ENCODE data around the gene ICA1L.
"Not testable (repeated sequence)": the region's sequence is repeated elsewhere in the genome, so short reads cannot be mapped to it uniquely, and the experiment has no call there.

ICA1L gene

DNA sequence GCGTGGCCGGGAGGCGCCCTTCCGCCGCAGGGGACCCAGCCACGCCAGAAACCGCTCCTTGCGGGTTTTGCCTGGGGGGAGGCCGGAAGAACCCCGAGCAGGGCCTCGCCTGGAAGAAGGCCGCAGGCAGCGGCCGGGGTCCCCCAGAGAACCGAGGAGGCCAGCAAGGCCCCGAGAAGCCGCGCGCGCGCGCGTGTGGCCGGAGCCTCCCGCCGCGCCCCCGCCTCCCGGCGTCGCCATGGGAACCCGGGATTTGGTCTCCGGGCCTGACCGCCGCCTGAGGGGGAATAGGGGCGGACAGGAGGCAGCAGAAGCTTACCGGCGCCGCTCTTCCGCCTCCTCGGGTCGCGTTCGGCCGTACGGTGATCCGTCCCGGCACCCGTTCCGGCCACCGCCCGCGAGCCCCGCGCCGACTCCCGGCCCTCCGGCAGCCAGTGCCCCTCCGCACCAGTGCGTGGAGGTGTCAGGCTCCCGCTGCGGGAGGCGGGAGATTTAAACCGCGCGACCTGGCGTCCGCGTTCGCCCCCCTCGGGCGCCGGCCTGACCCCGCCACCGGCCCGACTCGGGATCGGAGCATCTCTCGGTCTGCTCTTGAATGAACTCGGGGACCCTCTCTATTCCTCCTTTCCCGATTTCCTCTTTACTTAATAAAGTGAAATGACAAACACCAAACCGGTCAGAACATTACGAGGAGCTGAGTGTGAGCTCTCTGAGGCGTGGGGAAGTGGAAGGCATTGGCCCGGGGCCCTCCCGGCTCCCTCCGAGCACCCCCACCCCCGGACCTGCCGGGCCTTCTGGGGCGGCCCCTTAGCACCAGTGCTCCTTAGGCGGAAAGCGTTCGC, at the start of gene ICA1L:
ICA1L (minus strand) TSS at position 467 of the 842 bp plus-strand sequence. CDS start 42,757 bp downstream, outside the sequence.
- H3K4me1 Mint-ChIP-seq (ENCODE audit: low read depth) = peaks cover 13% of the 10 kb centered on the region
- no peaks in the 10 kb centered on the region for H3K36me3 Mint-ChIP-seq (ENCODE audit: low read depth)
- H3K4me3 Mint-ChIP-seq = peak within 1 kb of the TSS; percentile 96
- H3K27me3 Mint-ChIP-seq (ENCODE audit: low read depth) = no peaks in the 10 kb centered on the region
- DNase-seq (ENCODE audit: low spot score) = peak; percentile 64
- H3K27ac Mint-ChIP-seq = peak within 1 kb of the TSS; percentile 84
- H3K9me3 Mint-ChIP-seq = no peaks in the 10 kb centered on the region

GRCh38 chr2:202918860-202919259, 47.3 kb upstream of the ICA1L start:
- H3K36me3 Mint-ChIP-seq (ENCODE audit: low read depth) = peaks cover 6% of the 10 kb centered on the region
- DNase-seq (ENCODE audit: low spot score) = no peak
- H3K4me1 Mint-ChIP-seq (ENCODE audit: low read depth) = peaks cover 5% of the 10 kb centered on the region
- no peak overlapping the region for H3K4me3 Mint-ChIP-seq
- peaks cover 5% of the 10 kb centered on the region for H3K9me3 Mint-ChIP-seq
- no peaks in the 10 kb centered on the region for H3K27me3 Mint-ChIP-seq (ENCODE audit: low read depth)
- H3K27ac Mint-ChIP-seq = no peak overlapping the region

GRCh38 chr2:202912342-202913201, 41.0 kb upstream of the ICA1L start:
- DNase-seq (ENCODE audit: low spot score) = peak; percentile 40

DNA sequence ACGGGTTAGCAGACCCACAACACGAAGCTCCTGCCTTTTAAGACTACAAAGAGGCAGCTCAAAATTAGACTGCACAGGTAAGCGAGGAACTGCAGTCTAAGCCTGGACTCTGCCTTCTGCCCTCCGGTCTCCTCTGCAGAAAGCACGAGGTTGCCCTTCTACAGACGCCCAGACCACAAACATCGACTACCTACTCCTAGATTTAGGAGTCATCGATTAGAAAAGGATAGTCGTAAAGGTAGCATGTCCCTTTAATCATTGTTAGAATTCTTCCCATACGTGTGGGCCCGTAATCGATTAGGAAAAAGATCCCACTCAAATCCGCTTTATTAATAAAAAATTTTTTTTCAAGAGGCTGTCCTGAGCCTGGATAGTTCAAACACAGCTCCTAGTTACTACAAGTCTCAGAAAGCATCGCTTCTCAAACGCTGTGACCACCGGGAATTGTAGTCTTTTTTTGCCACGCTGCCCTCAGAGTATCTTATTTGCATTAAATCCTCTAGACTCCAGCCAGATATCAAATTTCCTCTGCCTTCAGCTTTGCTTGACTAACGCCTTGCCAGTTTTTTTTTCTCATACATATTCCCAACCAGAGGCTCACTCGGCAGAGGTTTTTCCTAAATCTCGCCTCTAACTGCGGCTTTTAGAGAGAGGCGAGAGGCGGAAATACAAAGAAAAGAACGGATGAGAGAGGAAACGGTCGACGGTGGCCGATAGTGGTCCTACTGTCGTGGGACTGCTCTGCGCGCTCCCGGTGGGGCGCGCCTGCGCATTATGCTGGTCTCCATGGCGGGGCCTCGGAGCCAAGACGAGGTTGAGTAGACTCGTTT, 40.2 kb upstream of the ICA1L start, which contains the start of the genes CARF and WDR12:
CARF (plus strand) TSS at position 764 of the 830 bp plus-strand sequence. CDS start 29,628 bp downstream, outside the sequence.
WDR12 (minus strand) TSS at position 162 of the 830 bp plus-strand sequence. CDS start 197 bp downstream, outside the sequence.
- Mint-ChIP-seq H3K9me3 (no peaks in the 10 kb centered on the region), H3K4me1 (ENCODE audit: low read depth) (peaks cover 29% of the 10 kb centered on the region), H3K4me3 (peak within 1 kb of the TSS; percentile 96), H3K27ac (peak within 1 kb of the TSS; percentile 96), H3K27me3 (ENCODE audit: low read depth) (no peaks in the 10 kb centered on the region), H3K36me3 (ENCODE audit: low read depth) (peaks cover 4% of the 10 kb centered on the region)
- DNase-seq (ENCODE audit: low spot score) = peak; percentile 90

More at GRCh38 chr2:202912342-202913201, 41.0 kb upstream of the ICA1L start:
- H3K9me3 Mint-ChIP-seq; H3K27me3 Mint-ChIP-seq (ENCODE audit: low read depth); H3K36me3 Mint-ChIP-seq (ENCODE audit: low read depth): not testable (repeated sequence)
- Mint-ChIP-seq H3K4me1 (ENCODE audit: low read depth) (peaks cover 29% of the 10 kb centered on the region), H3K4me3 (peak overlapping the region; percentile 96), H3K27ac (peak overlapping the region; percentile 96)

DNA sequence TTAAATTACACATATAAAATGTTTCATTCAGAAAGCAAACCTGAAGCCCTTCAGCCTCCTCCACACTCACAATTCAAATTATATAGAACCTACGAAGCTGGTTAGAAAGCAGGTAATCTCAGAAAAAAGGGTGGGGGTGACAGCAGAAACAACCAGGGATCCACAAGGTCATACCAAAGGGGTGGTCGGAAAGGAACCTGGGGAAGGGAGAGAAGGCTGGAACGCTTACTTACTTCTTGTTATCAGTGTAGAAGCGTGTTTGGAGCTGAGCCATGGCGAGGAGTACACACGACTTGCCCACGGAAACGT, 39.6 kb upstream of the ICA1L start:
- H3K4me1 Mint-ChIP-seq (ENCODE audit: low read depth) = peaks cover 29% of the 10 kb centered on the region
- no peaks in the 10 kb centered on the region for H3K27me3 Mint-ChIP-seq (ENCODE audit: low read depth)
- no peaks in the 10 kb centered on the region for H3K9me3 Mint-ChIP-seq
- peak overlapping the region; percentile 96 for H3K4me3 Mint-ChIP-seq
- H3K36me3 Mint-ChIP-seq (ENCODE audit: low read depth) = peaks cover 5% of the 10 kb centered on the region
- DNase-seq (ENCODE audit: low spot score) = no peak
- H3K27ac Mint-ChIP-seq = peak overlapping the region; percentile 96

DNA sequence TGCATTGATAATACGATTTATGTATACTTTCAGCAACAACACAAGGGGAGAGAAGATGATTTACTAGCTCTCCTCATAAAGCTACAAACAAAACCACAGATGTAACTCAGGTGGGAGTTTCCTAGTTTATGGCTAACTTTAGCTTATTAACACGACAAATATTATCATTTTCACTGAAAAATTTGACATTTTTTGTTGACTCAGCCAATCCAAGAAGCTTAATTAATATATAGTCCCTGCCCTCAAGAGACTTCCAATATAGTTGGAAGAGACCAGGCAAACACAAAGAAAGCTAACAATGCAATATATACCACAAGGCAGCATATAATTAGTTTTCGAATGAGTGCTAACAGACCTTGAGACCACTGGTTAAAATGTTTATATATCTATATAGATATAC, 39.1 kb upstream of the ICA1L start:
- Mint-ChIP-seq H3K4me1 (ENCODE audit: low read depth) (peaks cover 29% of the 10 kb centered on the region), H3K9me3 (peaks cover under 1% of the 10 kb centered on the region), H3K4me3 (peak overlapping the region; percentile 96), H3K36me3 (ENCODE audit: low read depth) (peaks cover 8% of the 10 kb centered on the region), H3K27me3 (ENCODE audit: low read depth) (no peaks in the 10 kb centered on the region), H3K27ac (peak overlapping the region; percentile 49)
- no peak for DNase-seq (ENCODE audit: low spot score)

DNA sequence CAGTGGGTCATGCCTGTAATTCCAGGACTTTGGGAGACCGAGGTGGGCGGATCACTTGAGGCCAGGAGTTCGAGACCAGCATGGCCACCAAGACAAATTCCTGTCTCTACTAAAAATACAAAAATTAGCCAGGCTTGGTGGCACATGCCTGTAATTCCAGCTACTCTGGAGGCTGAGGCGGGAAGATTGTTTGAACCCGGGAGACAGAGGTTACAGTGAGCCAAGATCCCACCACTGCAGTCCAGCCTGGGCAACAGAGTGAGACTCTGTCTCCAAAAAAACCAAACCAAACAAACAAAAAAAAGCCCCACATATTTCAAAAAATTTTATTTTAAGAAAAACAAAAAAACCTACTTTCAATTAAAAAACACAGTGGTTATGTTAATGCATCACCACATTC, 38.7 kb upstream of the ICA1L start:
- H3K27ac Mint-ChIP-seq; H3K27me3 Mint-ChIP-seq (ENCODE audit: low read depth); H3K9me3 Mint-ChIP-seq; DNase-seq (ENCODE audit: low spot score): not testable (repeated sequence)
- Mint-ChIP-seq H3K4me3 (peak overlapping the region; percentile 96), H3K4me1 (ENCODE audit: low read depth) (peaks cover 29% of the 10 kb centered on the region), H3K36me3 (ENCODE audit: low read depth) (peaks cover 12% of the 10 kb centered on the region)

DNA sequence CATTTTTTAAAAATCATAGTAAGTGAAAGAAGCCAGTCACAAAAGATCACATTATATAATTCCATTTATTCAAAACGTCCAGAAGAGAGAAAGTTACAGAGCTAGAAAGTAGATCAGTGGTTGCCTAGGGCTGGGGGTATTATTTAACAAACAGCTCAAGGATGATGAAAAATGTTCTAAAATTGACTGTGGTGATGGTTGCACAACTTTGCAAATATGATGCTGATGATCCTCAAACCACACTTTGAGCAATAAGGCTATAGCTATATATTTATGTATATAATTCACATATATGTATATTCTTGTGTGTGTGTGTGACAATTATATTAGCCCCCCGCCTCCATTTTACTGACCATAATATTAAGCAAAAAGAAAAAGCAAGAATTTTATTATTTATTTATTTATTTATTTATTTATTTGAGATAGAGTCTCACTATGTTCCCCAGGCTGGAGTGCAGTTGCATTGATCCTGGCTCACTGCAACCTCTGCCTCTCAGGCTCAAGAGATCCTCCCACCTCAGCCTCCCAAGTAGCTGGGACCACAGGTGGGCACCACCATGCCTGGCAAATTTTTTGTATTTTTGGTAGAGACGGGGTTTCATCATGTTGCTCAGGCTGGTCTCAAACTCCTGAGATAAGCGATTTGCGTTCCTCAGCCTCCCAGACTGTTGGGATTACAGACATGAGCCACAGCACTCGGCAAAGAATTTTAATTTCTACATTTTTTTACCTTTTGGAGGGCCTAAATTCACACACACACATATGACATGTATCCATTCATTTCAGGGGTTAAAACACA, 38.0 kb upstream of the ICA1L start:
- peaks cover 7% of the 10 kb centered on the region for H3K9me3 Mint-ChIP-seq
- peak overlapping the region; percentile 96 for H3K4me3 Mint-ChIP-seq
- H3K36me3 Mint-ChIP-seq (ENCODE audit: low read depth) = peaks cover 16% of the 10 kb centered on the region
- no peaks in the 10 kb centered on the region for H3K27me3 Mint-ChIP-seq (ENCODE audit: low read depth)
- DNase-seq (ENCODE audit: low spot score) = no peak
- H3K4me1 Mint-ChIP-seq (ENCODE audit: low read depth) = peaks cover 30% of the 10 kb centered on the region
- no peak overlapping the region for H3K27ac Mint-ChIP-seq

DNA sequence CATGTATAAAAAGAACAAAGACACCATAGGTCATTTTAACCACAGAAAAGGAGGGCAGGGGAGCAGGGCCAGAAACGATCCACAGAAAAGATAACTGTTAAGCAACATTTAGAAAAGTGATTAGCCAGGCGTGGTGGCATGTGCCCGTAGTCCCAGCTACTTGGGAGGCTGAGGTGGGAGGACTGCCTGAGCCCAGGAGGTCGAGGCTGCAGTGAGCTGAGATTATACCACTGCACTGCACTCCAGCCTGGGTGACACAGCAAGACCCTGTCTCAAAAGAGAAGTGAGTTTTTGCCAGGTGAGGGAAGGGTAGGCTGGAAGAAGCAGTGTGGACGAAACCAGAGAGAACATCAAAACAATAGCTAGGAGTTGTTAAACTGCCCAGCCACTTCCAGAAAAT, 36.6 kb upstream of the ICA1L start:
- Mint-ChIP-seq H3K4me1 (ENCODE audit: low read depth) (peaks cover 31% of the 10 kb centered on the region), H3K36me3 (ENCODE audit: low read depth) (peaks cover 26% of the 10 kb centered on the region), H3K4me3 (no peak overlapping the region), H3K27ac (no peak overlapping the region), H3K27me3 (ENCODE audit: low read depth) (no peaks in the 10 kb centered on the region), H3K9me3 (peaks cover 12% of the 10 kb centered on the region)
- no peak for DNase-seq (ENCODE audit: low spot score)

DNA sequence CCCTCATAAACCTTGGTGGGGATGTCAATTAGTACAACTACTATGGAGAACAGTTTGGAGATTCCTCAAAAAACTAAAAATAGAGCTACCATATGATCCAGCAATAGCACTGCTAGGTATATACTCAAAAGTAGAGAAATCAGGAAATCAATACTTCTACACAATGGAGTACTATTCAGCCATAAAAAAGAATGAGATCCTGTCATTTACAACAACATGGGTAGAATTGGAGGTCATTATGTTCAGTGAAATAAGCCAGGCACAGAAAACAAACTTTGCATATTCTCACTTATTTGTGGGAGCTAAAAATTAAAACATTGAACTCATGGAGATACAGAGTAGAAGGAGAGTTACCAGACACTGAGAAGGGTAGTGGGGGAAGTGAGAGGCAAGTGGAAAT, 33.9 kb upstream of the ICA1L start:
- DNase-seq (ENCODE audit: low spot score); H3K27ac Mint-ChIP-seq; H3K27me3 Mint-ChIP-seq (ENCODE audit: low read depth); H3K4me3 Mint-ChIP-seq: not testable (repeated sequence)
- H3K36me3 Mint-ChIP-seq (ENCODE audit: low read depth) = peaks cover 34% of the 10 kb centered on the region
- H3K9me3 Mint-ChIP-seq = peaks cover 12% of the 10 kb centered on the region
- peaks cover 25% of the 10 kb centered on the region for H3K4me1 Mint-ChIP-seq (ENCODE audit: low read depth)

DNA sequence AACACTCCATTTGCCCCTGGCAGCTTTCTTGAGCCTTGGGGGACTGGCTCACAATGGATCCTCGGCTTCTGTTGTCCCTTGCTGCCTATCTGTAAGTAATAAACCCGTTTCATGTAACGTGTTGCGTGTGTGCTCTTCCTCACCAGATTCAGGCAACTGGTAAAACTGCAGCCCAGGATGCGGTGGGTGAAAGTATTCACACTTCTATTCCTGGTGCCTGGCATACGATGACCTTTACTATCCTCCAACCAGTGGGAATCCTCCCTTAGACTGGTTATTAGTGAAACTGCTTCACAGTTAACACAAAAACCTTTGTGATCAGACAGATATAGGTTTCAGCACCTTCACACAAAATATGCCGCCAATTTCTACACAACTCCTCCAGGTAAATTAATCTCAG, 13.6 kb upstream of the ICA1L start:
- no peak overlapping the region for H3K4me3 Mint-ChIP-seq

GRCh38 chr2:202883987-202884675, 12.6 kb upstream of the ICA1L start:
- peaks cover 19% of the 10 kb centered on the region for H3K36me3 Mint-ChIP-seq (ENCODE audit: low read depth)
- DNase-seq (ENCODE audit: low spot score) = no peak
- H3K4me3 Mint-ChIP-seq = no peak overlapping the region
- no peaks in the 10 kb centered on the region for H3K4me1 Mint-ChIP-seq (ENCODE audit: low read depth)
- peak overlapping the region; percentile 20 for H3K27ac Mint-ChIP-seq
- H3K9me3 Mint-ChIP-seq = no peaks in the 10 kb centered on the region
- no peaks in the 10 kb centered on the region for H3K27me3 Mint-ChIP-seq (ENCODE audit: low read depth)

More for the DNA sequence above, 13.6 kb upstream of the ICA1L start:
- Mint-ChIP-seq H3K27ac (no peak overlapping the region), H3K36me3 (ENCODE audit: low read depth) (peaks cover 19% of the 10 kb centered on the region), H3K4me1 (ENCODE audit: low read depth) (no peaks in the 10 kb centered on the region), H3K9me3 (no peaks in the 10 kb centered on the region), H3K27me3 (ENCODE audit: low read depth) (no peaks in the 10 kb centered on the region)
- DNase-seq (ENCODE audit: low spot score) = no peak
